Neural cell (in vitro differentiated cells): ENCODE results near the gene GLUL. TPM values are rescaled to one million over a fixed set of nuclear protein-coding genes. Genes with fewer than 3 reads are reported as not detected.

ENCODE experiments used
- H2AFZ ChIP-seq: fragments of 200-600, 300-800 bp; sonication (generic), shearing (Covaris generic); 2 replicates; pipeline ENCODE4 v1.6.0; 2014; ENCODE audit warnings: low read depth, mild to moderate bottlenecking, antibody characterized with exemption, low read length, moderate library complexity
- H3F3A ChIP-seq: fragments of 200-600 bp; shearing (Covaris generic); 2 replicates; pipeline ENCODE4 v1.6.1; 2016; ENCODE audit warnings: mild to moderate bottlenecking, moderate library complexity, mixed read lengths, antibody characterized with exemption, low read length; ENCODE audit not compliant: insufficient read depth, poor library complexity, severe bottlenecking
- H3K27ac ChIP-seq: fragments of 200-600, 300-800 bp; sonication (generic), shearing (Covaris generic); 2 replicates; pipeline ENCODE4 v1.5.1; 2014; ENCODE audit warnings: mild to moderate bottlenecking, low read length, moderate library complexity
- H3K27me3 ChIP-seq: fragments of 300-800, 200-600 bp; sonication (generic), shearing (Covaris generic); 2 replicates; pipeline ENCODE4 v1.6.0; 2014; ENCODE audit warnings: mild to moderate bottlenecking, low read depth, low read length, moderate library complexity; ENCODE audit not compliant: insufficient read depth
- H3K36me3 ChIP-seq: fragments of 300-800, 200-600 bp; sonication (generic), shearing (Covaris generic); 2 replicates; pipeline ENCODE4 v1.5.1; 2014; ENCODE audit warnings: mild to moderate bottlenecking, antibody characterized with exemption, low read length, moderate library complexity; ENCODE audit not compliant: insufficient read depth
- H3K4me2 ChIP-seq: fragments of 300-800, 200-600 bp; sonication (generic), shearing (Covaris generic); 2 replicates; pipeline ENCODE4 v1.6.0; 2014; ENCODE audit warnings: mild to moderate bottlenecking, low read length
- H3K4me3 ChIP-seq: fragments of 300-800, 200-600 bp; sonication (generic), shearing (Covaris generic); 2 replicates; pipeline ENCODE4 v1.5.1; 2014; ENCODE audit warnings: mild to moderate bottlenecking, low read length, moderate library complexity
- H3K79me2 ChIP-seq: fragments of 200-600 bp; shearing (Covaris generic); replicated peaks from 2 replicates; pipeline ENCODE4 v1.6.0; 2014; ENCODE audit warnings: mild to moderate bottlenecking, low read length, moderate library complexity; ENCODE audit not compliant: insufficient read depth
- H3K9ac ChIP-seq: fragments of 300-800, 200-600 bp; sonication (generic), shearing (Covaris generic); 2 replicates; pipeline ENCODE4 v1.6.1; 2016; ENCODE audit warnings: mild to moderate bottlenecking, low read length, mixed read lengths
- H3K9me2 ChIP-seq: fragments of 200-600 bp; shearing (Covaris generic); 2 replicates; pipeline ENCODE4 v1.6.1; 2016; ENCODE audit warnings: mild to moderate bottlenecking, low read length, mixed read lengths; ENCODE audit not compliant: insufficient read depth
- H3K9me3 ChIP-seq: fragments of 200-600, 300-800 bp; sonication (generic), shearing (Covaris generic); 2 replicates; pipeline ENCODE4 v1.6.1; 2016; ENCODE audit warnings: mild to moderate bottlenecking, mixed run types, low read length, moderate library complexity, mixed read lengths
- H4K20me1 ChIP-seq: fragments of 200-600 bp; shearing (Covaris generic); 2 replicates; pipeline ENCODE4 v1.6.1; 2016; ENCODE audit warnings: mild to moderate bottlenecking, mixed run types; ENCODE audit not compliant: insufficient read depth
- EP300 ChIP-seq: fragments of 450-650 bp; conservative IDR thresholded peaks from 2 replicates; pipeline ENCODE4 v1.6.1; 2014; ENCODE audit warnings: antibody characterized with exemption, mild to moderate bottlenecking, moderate library complexity; ENCODE audit not compliant: poor library complexity, severe bottlenecking
- EZH2 ChIP-seq: fragments of 200-600, 300-800 bp; shearing (Covaris generic), sonication (generic); IDR thresholded peaks from 2 replicates; pipeline ENCODE4 v1.6.1; 2014; ENCODE audit warnings: antibody characterized with exemption, low read length, borderline replicate concordance, mild to moderate bottlenecking; ENCODE audit not compliant: insufficient read depth, poor library complexity, severe bottlenecking
- MXI1 ChIP-seq: fragments of 450-650 bp; conservative IDR thresholded peaks from 2 replicates; pipeline ENCODE4 v1.6.1; 2014; ENCODE audit warnings: antibody characterized with exemption, mild to moderate bottlenecking; ENCODE audit not compliant: poor library complexity, severe bottlenecking
- POLR2AphosphoS5 ChIP-seq: IDR thresholded peaks from 2 replicates; pipeline ENCODE4 v1.6.1; 2012
- RAD21 ChIP-seq: fragments of 450-650 bp; conservative IDR thresholded peaks from 2 replicates; pipeline ENCODE4 v1.6.1; 2014; ENCODE audit warnings: antibody characterized with exemption, mild to moderate bottlenecking, moderate library complexity
- SMC3 ChIP-seq: fragments of 450-650 bp; conservative IDR thresholded peaks from 2 replicates; pipeline ENCODE4 v1.6.1; 2014; ENCODE audit warnings: antibody characterized with exemption, mild to moderate bottlenecking, moderate library complexity; ENCODE audit not compliant: poor library complexity
- TAF1 ChIP-seq: IDR thresholded peaks from 2 replicates; pipeline ENCODE4 v1.6.1; 2012; ENCODE audit warnings: low read depth
- polyA plus RNA-seq: library from polyadenylated mRNA; depleted of rRNA; stranded (reverse); fragments of >200 nt; gene quantifications from 2 replicates; pipeline ENCODE4 v1.2.3, GENCODE V29; 2014
- TF ChIP-seq, protein P1 (sequence below): fragments of 450-650 bp; IDR thresholded peaks from 2 replicates; pipeline ENCODE4 v1.5.1; 2014; ENCODE audit warnings: antibody characterized with exemption, mild to moderate bottlenecking, moderate library complexity; ENCODE audit not compliant: poor library complexity, severe bottlenecking
- TF ChIP-seq, protein P2 (sequence below): IDR thresholded peaks from 2 replicates; pipeline ENCODE4 v1.6.1; 2012; ENCODE audit warnings: borderline replicate concordance

Gene GLUL
- polyA plus RNA-seq, 1 donor from 2014 or later: 219 TPM

DNA sequence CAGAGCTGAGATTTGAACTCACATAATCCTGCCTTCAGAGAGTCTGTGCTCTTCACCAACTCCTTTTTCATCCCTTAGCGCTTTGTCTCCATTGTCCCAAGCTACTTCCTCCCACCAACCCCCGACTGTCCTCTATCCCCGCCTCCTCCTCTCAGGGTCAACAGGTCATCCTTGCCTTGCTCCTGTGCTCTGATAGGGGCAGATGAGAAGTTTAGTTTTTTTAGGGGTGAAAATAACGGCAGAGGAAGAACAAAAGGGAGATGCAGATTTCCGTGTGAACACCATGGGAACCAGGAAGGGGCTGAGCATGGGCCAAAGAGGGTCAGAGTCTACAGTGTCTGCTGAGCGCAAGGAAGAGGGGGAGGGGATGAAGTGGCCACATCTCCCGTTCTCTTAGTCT is 31.9 kb downstream of the GLUL start:
- Histone ChIP-seq H4K20me1 (no peaks in the 10 kb centered on the region), H2AFZ (no peak overlapping the region), H3F3A (no peaks in the 10 kb centered on the region), H3K9ac (no peak overlapping the region), H3K36me3 (no peaks in the 10 kb centered on the region), H3K27ac (no peak overlapping the region), H3K79me2 (no peaks in the 10 kb centered on the region), H3K4me3 (no peak overlapping the region), H3K9me2 (no peaks in the 10 kb centered on the region), H3K27me3 (no peaks in the 10 kb centered on the region), H3K4me2 (no peak overlapping the region), H3K9me3 (no peaks in the 10 kb centered on the region)
- TF ChIP-seq, protein P1, sequence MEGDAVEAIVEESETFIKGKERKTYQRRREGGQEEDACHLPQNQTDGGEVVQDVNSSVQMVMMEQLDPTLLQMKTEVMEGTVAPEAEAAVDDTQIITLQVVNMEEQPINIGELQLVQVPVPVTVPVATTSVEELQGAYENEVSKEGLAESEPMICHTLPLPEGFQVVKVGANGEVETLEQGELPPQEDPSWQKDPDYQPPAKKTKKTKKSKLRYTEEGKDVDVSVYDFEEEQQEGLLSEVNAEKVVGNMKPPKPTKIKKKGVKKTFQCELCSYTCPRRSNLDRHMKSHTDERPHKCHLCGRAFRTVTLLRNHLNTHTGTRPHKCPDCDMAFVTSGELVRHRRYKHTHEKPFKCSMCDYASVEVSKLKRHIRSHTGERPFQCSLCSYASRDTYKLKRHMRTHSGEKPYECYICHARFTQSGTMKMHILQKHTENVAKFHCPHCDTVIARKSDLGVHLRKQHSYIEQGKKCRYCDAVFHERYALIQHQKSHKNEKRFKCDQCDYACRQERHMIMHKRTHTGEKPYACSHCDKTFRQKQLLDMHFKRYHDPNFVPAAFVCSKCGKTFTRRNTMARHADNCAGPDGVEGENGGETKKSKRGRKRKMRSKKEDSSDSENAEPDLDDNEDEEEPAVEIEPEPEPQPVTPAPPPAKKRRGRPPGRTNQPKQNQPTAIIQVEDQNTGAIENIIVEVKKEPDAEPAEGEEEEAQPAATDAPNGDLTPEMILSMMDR: no peak
- TF ChIP-seq TAF1 (no peak), RAD21 (no peak), EZH2 (no peak)

DNA sequence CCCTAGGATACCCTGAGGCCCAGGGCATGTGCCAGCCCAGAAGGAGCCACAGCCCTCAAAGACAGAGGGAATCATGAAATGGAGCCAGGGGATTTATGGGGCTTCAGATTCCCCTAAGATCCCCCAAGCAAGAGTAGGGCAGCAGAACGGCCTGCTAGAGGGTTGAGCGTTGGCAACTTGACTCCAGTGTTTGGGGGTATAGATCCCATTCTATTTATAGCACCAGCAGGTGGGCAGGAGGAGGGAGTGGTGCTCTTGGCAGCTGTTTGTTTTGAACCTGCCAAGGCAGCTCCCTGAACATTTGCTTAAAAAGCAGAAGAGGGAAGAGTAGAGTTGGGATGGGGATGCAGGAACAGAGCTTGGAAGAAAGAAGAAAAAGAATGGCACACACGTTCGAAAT is 33.7 kb downstream of the GLUL start:
- no peak overlapping the region for H3K4me2 ChIP-seq
- H2AFZ ChIP-seq: no peak overlapping the region
- TF ChIP-seq TAF1: no peak
- no peak for TF ChIP-seq SMC3
- TF ChIP-seq EZH2: no peak
- no peak for TF ChIP-seq RAD21
- TF ChIP-seq EP300: no peak
- TF ChIP-seq, protein P1: no peak
- no peak for TF ChIP-seq POLR2AphosphoS5
- TF ChIP-seq, protein P2, sequence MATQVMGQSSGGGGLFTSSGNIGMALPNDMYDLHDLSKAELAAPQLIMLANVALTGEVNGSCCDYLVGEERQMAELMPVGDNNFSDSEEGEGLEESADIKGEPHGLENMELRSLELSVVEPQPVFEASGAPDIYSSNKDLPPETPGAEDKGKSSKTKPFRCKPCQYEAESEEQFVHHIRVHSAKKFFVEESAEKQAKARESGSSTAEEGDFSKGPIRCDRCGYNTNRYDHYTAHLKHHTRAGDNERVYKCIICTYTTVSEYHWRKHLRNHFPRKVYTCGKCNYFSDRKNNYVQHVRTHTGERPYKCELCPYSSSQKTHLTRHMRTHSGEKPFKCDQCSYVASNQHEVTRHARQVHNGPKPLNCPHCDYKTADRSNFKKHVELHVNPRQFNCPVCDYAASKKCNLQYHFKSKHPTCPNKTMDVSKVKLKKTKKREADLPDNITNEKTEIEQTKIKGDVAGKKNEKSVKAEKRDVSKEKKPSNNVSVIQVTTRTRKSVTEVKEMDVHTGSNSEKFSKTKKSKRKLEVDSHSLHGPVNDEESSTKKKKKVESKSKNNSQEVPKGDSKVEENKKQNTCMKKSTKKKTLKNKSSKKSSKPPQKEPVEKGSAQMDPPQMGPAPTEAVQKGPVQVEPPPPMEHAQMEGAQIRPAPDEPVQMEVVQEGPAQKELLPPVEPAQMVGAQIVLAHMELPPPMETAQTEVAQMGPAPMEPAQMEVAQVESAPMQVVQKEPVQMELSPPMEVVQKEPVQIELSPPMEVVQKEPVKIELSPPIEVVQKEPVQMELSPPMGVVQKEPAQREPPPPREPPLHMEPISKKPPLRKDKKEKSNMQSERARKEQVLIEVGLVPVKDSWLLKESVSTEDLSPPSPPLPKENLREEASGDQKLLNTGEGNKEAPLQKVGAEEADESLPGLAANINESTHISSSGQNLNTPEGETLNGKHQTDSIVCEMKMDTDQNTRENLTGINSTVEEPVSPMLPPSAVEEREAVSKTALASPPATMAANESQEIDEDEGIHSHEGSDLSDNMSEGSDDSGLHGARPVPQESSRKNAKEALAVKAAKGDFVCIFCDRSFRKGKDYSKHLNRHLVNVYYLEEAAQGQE: no peak
- no peak for TF ChIP-seq MXI1
- no peaks in the 10 kb centered on the region for H3K27me3 ChIP-seq
- no peaks in the 10 kb centered on the region for H3K9me3 ChIP-seq
- no peaks in the 10 kb centered on the region for H3K9me2 ChIP-seq
- no peak overlapping the region for H3K27ac ChIP-seq
- H3K9ac ChIP-seq: no peak overlapping the region
- H3K79me2 ChIP-seq: no peaks in the 10 kb centered on the region
- no peaks in the 10 kb centered on the region for H3F3A ChIP-seq
- no peak overlapping the region for H3K4me3 ChIP-seq
- H3K36me3 ChIP-seq: no peaks in the 10 kb centered on the region
- H4K20me1 ChIP-seq: no peaks in the 10 kb centered on the region
